C4-2B (cell line): Measurements from ENCODE around the gene CLRN1.

ENCODE experiments used
- H3K27ac ChIP-seq: fragments of 450-650 bp; 2 replicates; pipeline ENCODE4 v1.5.1; 2017
- CTCF ChIP-seq: fragments of 450-650 bp; conservative IDR thresholded peaks from 2 replicates; pipeline ENCODE4 v1.5.1; 2017; ENCODE audit warnings: mild to moderate bottlenecking
- ZFX ChIP-seq: fragments of 450-650 bp; IDR thresholded peaks from 2 replicates; pipeline ENCODE4 v1.6.1; 2017

Gene CLRN1

GRCh38 chr3:150905746-150906145, 66.8 kb downstream of the CLRN1 start:
- H3K27ac ChIP-seq = no peak overlapping the region
- no peak for TF ChIP-seq CTCF
- no peak for TF ChIP-seq ZFX

- no peak for TF ChIP-seq CTCF
- no peak for TF ChIP-seq ZFX
- H3K27ac ChIP-seq = no peak within 1 kb of the TSS
These were observed 67.2 kb downstream of the CLRN1 start, which contains the start of gene MINDY4B for GRCh38 chr3:150905339-150905738. Gene MINDY4B (minus strand): TSS chr3:150905439. CDS start chr3:150905439, 0 bp downstream.

- no peak overlapping the region for H3K27ac ChIP-seq
- TF ChIP-seq ZFX = no peak
- TF ChIP-seq CTCF = no peak
These were observed 69.5 kb downstream of the CLRN1 start for GRCh38 chr3:150902988-150903387.

GRCh38 chr3:150901793-150902192, 70.7 kb downstream of the CLRN1 start:
- H3K27ac ChIP-seq = no peak overlapping the region
- TF ChIP-seq ZFX = no peak
- no peak for TF ChIP-seq CTCF

- TF ChIP-seq ZFX (no peak), CTCF (no peak)
- H3K27ac ChIP-seq = no peak overlapping the region
These were observed 73.4 kb downstream of the CLRN1 start for GRCh38 chr3:150899141-150899540.

GRCh38 chr3:150898046-150898754, 74.3 kb downstream of the CLRN1 start:
- H3K27ac ChIP-seq = no peak overlapping the region
- TF ChIP-seq CTCF (no peak), ZFX (no peak)

GRCh38 chr3:150897592-150897991, 74.9 kb downstream of the CLRN1 start:
- no peak overlapping the region for H3K27ac ChIP-seq
- no peak for TF ChIP-seq CTCF
- no peak for TF ChIP-seq ZFX
